Colonic mucosa (tissue), 4 donors: Measurements from ENCODE around the gene CDR2L. TPM values are rescaled to one million over a fixed set of nuclear protein-coding genes. Genes with fewer than 3 reads are reported as not detected.
"Not testable (repeated sequence)": the region's sequence is repeated elsewhere in the genome, so short reads cannot be mapped to it uniquely, and the experiment has no call there.

ENCODE experiments used
- DNase-seq: peaks from one replicate; pipeline ENCODE4 v3.0.0-alpha.2; 2020
- H3K27ac ChIP-seq: fragments of 200-600 bp; one replicate; pipeline ENCODE4 v1.8.0; 2021
- H3K27me3 ChIP-seq: fragments of 200-600 bp; one replicate; pipeline ENCODE4 v1.8.0; 2021
- H3K36me3 ChIP-seq: fragments of 200-600 bp; one replicate; pipeline ENCODE4 v1.8.0; 2021
- H3K4me1 ChIP-seq: fragments of 200-600 bp; one replicate; pipeline ENCODE4 v1.8.0; 2021; ENCODE audit warnings: mild to moderate bottlenecking
- H3K4me3 ChIP-seq: fragments of 200-600 bp; one replicate; pipeline ENCODE4 v1.8.0; 2021
- H3K9ac ChIP-seq, 2 donors: one replicate each; pipeline ENCODE4 v1.7.0; 2013; ENCODE audit warnings: control low read depth in 2 of 2, low read depth in 2 of 2, low read length in 2 of 2
- H3K9me3 ChIP-seq: fragments of 200-600 bp; one replicate; pipeline ENCODE4 v1.8.0; 2021
- CTCF ChIP-seq: fragments of 200-600 bp; IDR thresholded peaks from one replicate; pipeline ENCODE4 v1.8.0; 2022; ENCODE audit warnings: antibody characterized with exemption, mild to moderate bottlenecking
- intact Hi-C: fragments of 100-400 bp; cut with DNase I; formaldehyde crosslinking; loops from one replicate; pipeline ENCODE4 v1.14.1; 2022
- total RNA-seq, 2 donors: library from RNA; stranded (reverse); fragmentation: NEBNext Ultra II Directional in 1 of 2; extraction: Animal tissue kit (Norgen Biotek cat#: 25700) in 1 of 2; gene quantifications; one replicate each; pipeline ENCODE4 v1.2.1, GENCODE V29; 2021
- donor health status: healthy.
- donor health status: DM: no; HTN: no; CAD: no.
- donor health status: DM: no; HTN: no; CAD: no.

Gene CDR2L
- total RNA-seq, 2 donors from 2014 or later: 3.7 to 4.1 TPM

GRCh38 chr17:75019146-75019545, 31.7 kb downstream of the CDR2L start:
- Histone ChIP-seq H3K27me3 (no peaks in the 10 kb centered on the region), H3K4me1 (no peaks in the 10 kb centered on the region), H3K4me3 (no peak overlapping the region), H3K27ac (no peak overlapping the region), H3K9me3 (no peaks in the 10 kb centered on the region), H3K36me3 (no peaks in the 10 kb centered on the region), H3K9ac (no peak overlapping the region)
- DNase-seq: no peak
- intact Hi-C loops: no loop called here
- no peak for TF ChIP-seq CTCF

GRCh38 chr17:75019710-75020109, 32.3 kb downstream of the CDR2L start:
- no peak for DNase-seq
- Histone ChIP-seq H3K27me3 (no peaks in the 10 kb centered on the region), H3K9ac (no peak overlapping the region), H3K4me1 (no peaks in the 10 kb centered on the region), H3K4me3 (no peak overlapping the region), H3K9me3 (no peaks in the 10 kb centered on the region), H3K27ac (no peak overlapping the region), H3K36me3 (no peaks in the 10 kb centered on the region)
- TF ChIP-seq CTCF: no peak
- intact Hi-C loops: no loop called here

GRCh38 chr17:75020331-75021110, 33.1 kb downstream of the CDR2L start:
- H3K4me1 ChIP-seq: no peaks in the 10 kb centered on the region
- H3K36me3 ChIP-seq: no peaks in the 10 kb centered on the region
- DNase-seq: no peak
- H3K27me3 ChIP-seq: no peaks in the 10 kb centered on the region
- H3K9ac ChIP-seq: no peak overlapping the region
- no peak for TF ChIP-seq CTCF
- H3K4me3 ChIP-seq: no peak overlapping the region
- intact Hi-C loops: no loop called here
- H3K27ac ChIP-seq: no peak overlapping the region
- no peaks in the 10 kb centered on the region for H3K9me3 ChIP-seq

- H3K4me3 ChIP-seq: no peak overlapping the region
- TF ChIP-seq CTCF: no peak
- H3K36me3 ChIP-seq: no peaks in the 10 kb centered on the region
- DNase-seq: no peak
- intact Hi-C loops: no loop called here
- no peaks in the 10 kb centered on the region for H3K4me1 ChIP-seq
- no peak overlapping the region for H3K27ac ChIP-seq
- no peak overlapping the region for H3K9ac ChIP-seq
- no peaks in the 10 kb centered on the region for H3K27me3 ChIP-seq
- H3K9me3 ChIP-seq: no peaks in the 10 kb centered on the region
Measured at GRCh38 chr17:75024686-75025397, 37.4 kb downstream of the CDR2L start.

GRCh38 chr17:75025398-75025734, 37.9 kb downstream of the CDR2L start:
- intact Hi-C loops, H3K9ac ChIP-seq, H3K27me3 ChIP-seq, H3K27ac ChIP-seq, H3K4me3 ChIP-seq, H3K9me3 ChIP-seq, DNase-seq, H3K36me3 ChIP-seq, H3K4me1 ChIP-seq: not testable (repeated sequence)

- peak; percentile 44 for DNase-seq
- intact Hi-C loops, H3K4me1 ChIP-seq, H3K27me3 ChIP-seq, H3K9me3 ChIP-seq, H3K9ac ChIP-seq, H3K27ac ChIP-seq, H3K36me3 ChIP-seq, H3K4me3 ChIP-seq: not testable (repeated sequence)
Measured at GRCh38 chr17:75026650-75027049, 39.2 kb downstream of the CDR2L start.
